ENCODE results near the gene MEGF6.

The MEGF6 gene

GRCh38 chr1:3469849-3470649, 141.3 kb downstream of the MEGF6 start (continued):
- TF ChIP-seq CSDC2 (CRISPR knock-in tag; IDR thresholded peaks at IDR 0.05) (no peak), ISL1 (CRISPR knock-in tag; IDR thresholded peaks at IDR 0.05) (no peak)

- TF ChIP-seq ESRRG (CRISPR knock-in tag; IDR thresholded peaks at IDR 0.05): no peak
- TF ChIP-seq OSR1 (CRISPR knock-in tag; IDR thresholded peaks at IDR 0.05): no peak
- TF ChIP-seq, protein P1, sequence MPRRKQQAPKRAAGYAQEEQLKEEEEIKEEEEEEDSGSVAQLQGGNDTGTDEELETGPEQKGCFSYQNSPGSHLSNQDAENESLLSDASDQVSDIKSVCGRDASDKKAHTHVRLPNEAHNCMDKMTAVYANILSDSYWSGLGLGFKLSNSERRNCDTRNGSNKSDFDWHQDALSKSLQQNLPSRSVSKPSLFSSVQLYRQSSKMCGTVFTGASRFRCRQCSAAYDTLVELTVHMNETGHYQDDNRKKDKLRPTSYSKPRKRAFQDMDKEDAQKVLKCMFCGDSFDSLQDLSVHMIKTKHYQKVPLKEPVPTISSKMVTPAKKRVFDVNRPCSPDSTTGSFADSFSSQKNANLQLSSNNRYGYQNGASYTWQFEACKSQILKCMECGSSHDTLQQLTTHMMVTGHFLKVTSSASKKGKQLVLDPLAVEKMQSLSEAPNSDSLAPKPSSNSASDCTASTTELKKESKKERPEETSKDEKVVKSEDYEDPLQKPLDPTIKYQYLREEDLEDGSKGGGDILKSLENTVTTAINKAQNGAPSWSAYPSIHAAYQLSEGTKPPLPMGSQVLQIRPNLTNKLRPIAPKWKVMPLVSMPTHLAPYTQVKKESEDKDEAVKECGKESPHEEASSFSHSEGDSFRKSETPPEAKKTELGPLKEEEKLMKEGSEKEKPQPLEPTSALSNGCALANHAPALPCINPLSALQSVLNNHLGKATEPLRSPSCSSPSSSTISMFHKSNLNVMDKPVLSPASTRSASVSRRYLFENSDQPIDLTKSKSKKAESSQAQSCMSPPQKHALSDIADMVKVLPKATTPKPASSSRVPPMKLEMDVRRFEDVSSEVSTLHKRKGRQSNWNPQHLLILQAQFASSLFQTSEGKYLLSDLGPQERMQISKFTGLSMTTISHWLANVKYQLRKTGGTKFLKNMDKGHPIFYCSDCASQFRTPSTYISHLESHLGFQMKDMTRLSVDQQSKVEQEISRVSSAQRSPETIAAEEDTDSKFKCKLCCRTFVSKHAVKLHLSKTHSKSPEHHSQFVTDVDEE (CRISPR knock-in tag; IDR thresholded peaks at IDR 0.05): no peak
- TF ChIP-seq, protein P2, sequence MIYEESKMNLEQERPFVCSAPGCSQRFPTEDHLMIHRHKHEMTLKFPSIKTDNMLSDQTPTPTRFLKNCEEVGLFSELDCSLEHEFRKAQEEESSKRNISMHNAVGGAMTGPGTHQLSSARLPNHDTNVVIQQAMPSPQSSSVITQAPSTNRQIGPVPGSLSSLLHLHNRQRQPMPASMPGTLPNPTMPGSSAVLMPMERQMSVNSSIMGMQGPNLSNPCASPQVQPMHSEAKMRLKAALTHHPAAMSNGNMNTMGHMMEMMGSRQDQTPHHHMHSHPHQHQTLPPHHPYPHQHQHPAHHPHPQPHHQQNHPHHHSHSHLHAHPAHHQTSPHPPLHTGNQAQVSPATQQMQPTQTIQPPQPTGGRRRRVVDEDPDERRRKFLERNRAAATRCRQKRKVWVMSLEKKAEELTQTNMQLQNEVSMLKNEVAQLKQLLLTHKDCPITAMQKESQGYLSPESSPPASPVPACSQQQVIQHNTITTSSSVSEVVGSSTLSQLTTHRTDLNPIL (CRISPR knock-in tag; IDR thresholded peaks at IDR 0.05; ENCODE audit: low read depth): no peak
- TF ChIP-seq ZFP3 (CRISPR knock-in tag; IDR thresholded peaks at IDR 0.05): no peak
- TF ChIP-seq ZNF565 (CRISPR knock-in tag; conservative IDR thresholded peaks at IDR 0.05; ENCODE audit: low read depth): no peak
- TF ChIP-seq PPARA (CRISPR knock-in tag; IDR thresholded peaks at IDR 0.05; ENCODE audit: borderline replicate concordance): no peak
- no peak for ATAC-seq
Measured at GRCh38 chr1:3469104-3469848, 142.0 kb downstream of the MEGF6 start.

DNA sequence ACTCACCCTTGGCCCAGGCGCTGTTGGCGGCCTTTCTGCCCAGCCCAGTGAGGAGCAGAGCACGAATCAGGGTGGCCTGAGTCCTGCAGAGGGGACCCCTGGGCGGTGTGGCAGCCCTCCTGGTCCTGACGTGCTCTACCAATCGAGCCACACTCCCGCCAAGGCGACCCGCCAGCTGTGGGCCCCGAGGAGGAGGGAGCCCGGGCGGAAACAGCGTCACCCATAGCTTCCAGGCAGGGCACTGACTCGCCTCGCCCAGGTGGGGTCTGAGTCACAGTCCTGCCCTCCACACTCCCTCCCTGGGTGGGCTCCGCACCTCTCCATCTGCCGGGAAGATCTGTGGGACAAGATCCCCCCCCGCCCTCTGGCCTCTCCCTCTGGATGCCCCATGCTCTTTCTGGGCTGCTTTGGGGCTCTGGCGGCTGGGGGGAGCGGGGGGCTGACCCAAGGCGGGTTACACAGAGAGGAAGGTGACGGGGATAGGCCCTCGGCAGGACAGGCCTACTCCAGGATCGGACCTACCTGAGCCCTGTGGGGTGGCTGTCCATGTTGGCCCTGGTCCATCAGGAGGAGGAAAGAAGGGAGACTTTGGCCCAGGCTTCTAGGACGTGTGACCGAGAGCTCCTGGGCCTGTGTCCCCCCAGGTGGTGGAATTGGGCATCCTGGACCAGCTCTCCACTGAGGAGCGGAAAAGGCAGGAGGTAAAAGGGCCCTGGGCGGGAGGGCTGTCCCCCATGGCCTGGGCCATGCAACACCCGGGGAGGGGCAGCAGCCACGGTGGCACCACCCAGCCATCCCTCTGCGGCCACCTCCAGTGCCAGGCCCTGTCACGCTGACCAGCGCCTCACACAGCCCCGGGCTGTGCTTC, 142.8 kb downstream of the MEGF6 start:
- ATAC-seq: no peak
- TF ChIP-seq BACH2 (CRISPR knock-in tag; IDR thresholded peaks at IDR 0.05; ENCODE audit: borderline replicate concordance): no peak
- TF ChIP-seq, protein P2 (CRISPR knock-in tag; IDR thresholded peaks at IDR 0.05; ENCODE audit: low read depth): no peak
- TF ChIP-seq ESRRG (CRISPR knock-in tag; IDR thresholded peaks at IDR 0.05): no peak
- TF ChIP-seq ZNF70 (CRISPR knock-in tag; IDR thresholded peaks at IDR 0.05): no peak
- no peak for TF ChIP-seq OSR1 (CRISPR knock-in tag; IDR thresholded peaks at IDR 0.05)
- no peak for TF ChIP-seq CSDC2 (CRISPR knock-in tag; IDR thresholded peaks at IDR 0.05)
- no peak for TF ChIP-seq ZFP3 (CRISPR knock-in tag; IDR thresholded peaks at IDR 0.05)
- TF ChIP-seq ZFP30 (CRISPR knock-in tag; IDR thresholded peaks at IDR 0.05): no peak
- TF ChIP-seq, protein P1 (CRISPR knock-in tag; IDR thresholded peaks at IDR 0.05): no peak
- TF ChIP-seq ZNF8 (CRISPR knock-in tag; IDR thresholded peaks at IDR 0.05): no peak
- no peak for TF ChIP-seq ARNTL (CRISPR knock-in tag; IDR thresholded peaks at IDR 0.05; ENCODE audit: borderline replicate concordance, low read depth)
- no peak for TF ChIP-seq POU6F1 (CRISPR knock-in tag; IDR thresholded peaks at IDR 0.05; ENCODE audit: borderline replicate concordance, low read depth)
- TF ChIP-seq ZNF565 (CRISPR knock-in tag; conservative IDR thresholded peaks at IDR 0.05; ENCODE audit: low read depth): no peak
- TF ChIP-seq, protein P3, sequence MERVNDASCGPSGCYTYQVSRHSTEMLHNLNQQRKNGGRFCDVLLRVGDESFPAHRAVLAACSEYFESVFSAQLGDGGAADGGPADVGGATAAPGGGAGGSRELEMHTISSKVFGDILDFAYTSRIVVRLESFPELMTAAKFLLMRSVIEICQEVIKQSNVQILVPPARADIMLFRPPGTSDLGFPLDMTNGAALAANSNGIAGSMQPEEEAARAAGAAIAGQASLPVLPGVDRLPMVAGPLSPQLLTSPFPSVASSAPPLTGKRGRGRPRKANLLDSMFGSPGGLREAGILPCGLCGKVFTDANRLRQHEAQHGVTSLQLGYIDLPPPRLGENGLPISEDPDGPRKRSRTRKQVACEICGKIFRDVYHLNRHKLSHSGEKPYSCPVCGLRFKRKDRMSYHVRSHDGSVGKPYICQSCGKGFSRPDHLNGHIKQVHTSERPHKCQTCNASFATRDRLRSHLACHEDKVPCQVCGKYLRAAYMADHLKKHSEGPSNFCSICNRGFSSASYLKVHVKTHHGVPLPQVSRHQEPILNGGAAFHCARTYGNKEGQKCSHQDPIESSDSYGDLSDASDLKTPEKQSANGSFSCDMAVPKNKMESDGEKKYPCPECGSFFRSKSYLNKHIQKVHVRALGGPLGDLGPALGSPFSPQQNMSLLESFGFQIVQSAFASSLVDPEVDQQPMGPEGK (CRISPR knock-in tag; IDR thresholded peaks at IDR 0.05; ENCODE audit: borderline replicate concordance): no peak
- no peak for TF ChIP-seq RARB (CRISPR knock-in tag; IDR thresholded peaks at IDR 0.05)
- no peak for TF ChIP-seq PPARA (CRISPR knock-in tag; IDR thresholded peaks at IDR 0.05; ENCODE audit: borderline replicate concordance)
- TF ChIP-seq ZC3H10 (CRISPR knock-in tag; IDR thresholded peaks at IDR 0.05): no peak
- TF ChIP-seq TOX (CRISPR knock-in tag; IDR thresholded peaks at IDR 0.05; ENCODE audit: borderline replicate concordance): no peak
- TF ChIP-seq, protein P4, sequence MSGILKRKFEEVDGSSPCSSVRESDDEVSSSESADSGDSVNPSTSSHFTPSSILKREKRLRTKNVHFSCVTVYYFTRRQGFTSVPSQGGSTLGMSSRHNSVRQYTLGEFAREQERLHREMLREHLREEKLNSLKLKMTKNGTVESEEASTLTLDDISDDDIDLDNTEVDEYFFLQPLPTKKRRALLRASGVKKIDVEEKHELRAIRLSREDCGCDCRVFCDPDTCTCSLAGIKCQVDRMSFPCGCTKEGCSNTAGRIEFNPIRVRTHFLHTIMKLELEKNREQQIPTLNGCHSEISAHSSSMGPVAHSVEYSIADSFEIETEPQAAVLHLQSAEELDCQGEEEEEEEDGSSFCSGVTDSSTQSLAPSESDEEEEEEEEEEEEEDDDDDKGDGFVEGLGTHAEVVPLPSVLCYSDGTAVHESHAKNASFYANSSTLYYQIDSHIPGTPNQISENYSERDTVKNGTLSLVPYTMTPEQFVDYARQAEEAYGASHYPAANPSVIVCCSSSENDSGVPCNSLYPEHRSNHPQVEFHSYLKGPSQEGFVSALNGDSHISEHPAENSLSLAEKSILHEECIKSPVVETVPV (CRISPR knock-in tag; IDR thresholded peaks at IDR 0.05): no peak

All from SK-N-SH treated with all-trans-retinoic acid at 6 μM for 48 hours (cell line).